Measurements from ENCODE around the gene ZNRF3.
"Not testable (repeated sequence)": the region's sequence is repeated elsewhere in the genome, so short reads cannot be mapped to it uniquely, and the experiment has no call there.

The ZNRF3 gene

GRCh38 chr22:29074276-29074772, 191.0 kb downstream of the ZNRF3 start:
- DNase-seq: no peak

- no peak for DNase-seq
Measured at GRCh38 chr22:29078036-29078868, 194.9 kb downstream of the ZNRF3 start.

- no peak for DNase-seq
Measured at GRCh38 chr22:29078869-29079207, 195.5 kb downstream of the ZNRF3 start.

- DNase-seq: no peak
Measured at GRCh38 chr22:29079218-29079901, 196.0 kb downstream of the ZNRF3 start.

- no peak for DNase-seq
Measured at GRCh38 chr22:29080106-29080975, 197.0 kb downstream of the ZNRF3 start.

GRCh38 chr22:29081517-29082236, 198.3 kb downstream of the ZNRF3 start:
- DNase-seq: no peak

GRCh38 chr22:29082826-29083545, 199.6 kb downstream of the ZNRF3 start:
- no peak for DNase-seq

- DNase-seq: not testable (repeated sequence)
Measured at GRCh38 chr22:29083576-29083932, 200.2 kb downstream of the ZNRF3 start.

GRCh38 chr22:29083933-29084591, 200.7 kb downstream of the ZNRF3 start:
- DNase-seq: no peak

GRCh38 chr22:29087012-29087411, 203.6 kb downstream of the ZNRF3 start:
- no peak for DNase-seq

GRCh38 chr22:29088809-29089208, 205.4 kb downstream of the ZNRF3 start:
- DNase-seq: no peak

GRCh38 chr22:29089507-29089906, 206.1 kb downstream of the ZNRF3 start:
- DNase-seq: no peak

GRCh38 chr22:29090039-29090438, 206.7 kb downstream of the ZNRF3 start:
- DNase-seq: no peak

GRCh38 chr22:29092243-29092642, 208.9 kb downstream of the ZNRF3 start:
- DNase-seq: no peak

- DNase-seq: no peak
Measured at GRCh38 chr22:29093030-29093429, 209.7 kb downstream of the ZNRF3 start.

GRCh38 chr22:29093501-29094300, 210.3 kb downstream of the ZNRF3 start:
- DNase-seq: no peak

- no peak for DNase-seq
Measured at GRCh38 chr22:29095459-29095858, 212.1 kb downstream of the ZNRF3 start.

GRCh38 chr22:29096736-29097669, 213.6 kb downstream of the ZNRF3 start:
- no peak for DNase-seq

- DNase-seq: no peak
Measured at GRCh38 chr22:29098296-29098695, 214.9 kb downstream of the ZNRF3 start.
